ENCODE results near the gene EDC3.
"Not testable (repeated sequence)": the region's sequence is repeated elsewhere in the genome, so short reads cannot be mapped to it uniquely, and the experiment has no call there.

EDC3 gene

DNA sequence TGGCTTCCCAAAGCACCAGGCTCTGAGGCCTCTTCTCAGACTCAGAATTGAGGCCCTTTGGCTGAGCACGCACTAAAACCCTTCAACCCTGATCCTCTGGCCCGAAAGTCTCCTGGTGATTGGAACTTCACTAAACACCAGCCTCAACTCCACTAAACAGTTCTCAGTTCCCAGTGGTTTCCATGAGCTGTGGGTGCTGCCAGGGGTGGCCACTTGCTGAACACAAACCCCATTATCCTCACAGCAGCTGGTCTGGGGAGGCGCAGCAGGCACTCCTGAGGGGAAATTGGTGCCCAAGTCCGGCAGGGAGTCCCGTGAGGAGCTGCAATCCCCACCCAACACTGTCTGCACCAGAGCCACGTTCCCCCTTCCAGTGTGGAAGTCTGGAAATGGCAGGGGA, 84.0 kb downstream of the EDC3 start:
- DNase-seq (ENCODE audit: low read depth in 2 of 2) = no peak

DNA sequence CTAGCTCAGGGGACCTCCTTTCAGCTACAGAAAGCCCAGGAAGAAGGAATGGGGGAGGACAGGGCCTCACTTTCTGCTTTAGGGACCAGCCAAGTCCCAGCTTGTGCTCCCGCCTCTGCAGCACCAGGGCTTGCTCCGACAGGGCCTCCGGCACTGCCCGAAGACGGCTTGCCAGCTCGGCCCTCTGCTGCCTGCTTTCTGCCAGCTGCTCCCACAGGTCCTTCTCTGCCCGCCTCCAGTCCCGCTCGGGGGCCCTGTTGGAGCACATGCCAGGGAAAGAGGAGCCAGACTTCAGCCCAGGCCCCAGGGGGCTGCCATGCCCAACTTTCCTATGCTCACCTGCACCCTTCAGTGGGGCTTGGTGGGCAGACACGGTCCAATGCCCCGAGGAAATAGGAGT, 84.5 kb downstream of the EDC3 start:
- no peak for DNase-seq (ENCODE audit: low read depth in 2 of 2)

DNA sequence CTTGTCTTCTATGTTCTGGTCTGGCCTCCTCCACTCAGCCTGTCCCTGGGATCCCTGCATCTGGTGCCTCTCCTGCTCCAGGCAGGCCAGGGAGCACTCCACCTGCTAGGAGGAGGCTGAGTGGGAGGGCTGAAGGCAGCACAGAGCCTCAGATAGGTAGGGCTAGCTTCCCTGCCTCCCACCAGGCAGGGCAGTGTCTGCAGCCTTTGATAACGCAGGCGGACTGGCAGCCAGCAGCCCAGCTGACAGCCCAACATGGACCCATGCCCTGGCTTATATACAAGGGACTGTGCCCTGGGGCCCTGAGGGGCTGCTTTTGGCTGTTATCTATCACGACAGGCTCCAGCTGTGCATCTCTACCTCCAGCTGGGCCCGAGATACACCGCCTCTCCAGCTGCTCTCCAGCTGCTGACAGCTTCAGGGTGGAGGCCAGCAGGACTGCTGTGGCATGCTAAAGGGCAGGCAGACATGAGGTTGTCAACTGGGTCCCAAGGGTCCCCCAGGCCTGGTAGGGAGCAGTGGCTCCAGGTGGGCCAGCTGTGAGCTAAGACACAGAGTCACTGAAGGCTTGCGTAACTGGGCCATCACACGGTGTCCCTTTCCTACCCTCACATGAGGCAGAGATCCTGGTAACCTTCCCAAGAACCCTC, 85.4 kb downstream of the EDC3 start:
- no peak for DNase-seq (ENCODE audit: low read depth in 2 of 2)

DNA sequence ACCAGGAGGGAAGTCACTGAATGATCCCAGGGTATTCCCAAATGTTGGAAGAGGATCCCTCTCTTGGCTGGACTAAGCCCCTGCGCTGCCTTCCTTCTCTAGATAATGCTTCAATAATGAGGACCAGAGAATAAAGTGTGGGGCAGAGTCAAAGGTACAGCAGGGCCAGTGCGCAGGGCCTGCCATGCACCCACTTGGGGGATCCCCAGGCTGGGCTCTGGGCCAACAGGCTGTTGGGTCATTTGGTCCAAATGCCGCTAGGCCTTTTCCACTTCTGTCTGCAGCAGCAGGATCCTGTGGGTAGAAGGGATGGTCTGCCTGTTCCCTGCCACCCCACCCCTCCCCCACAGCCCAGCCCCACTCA, 85.9 kb downstream of the EDC3 start:
- DNase-seq (ENCODE audit: low read depth in 2 of 2) = no peak

DNA sequence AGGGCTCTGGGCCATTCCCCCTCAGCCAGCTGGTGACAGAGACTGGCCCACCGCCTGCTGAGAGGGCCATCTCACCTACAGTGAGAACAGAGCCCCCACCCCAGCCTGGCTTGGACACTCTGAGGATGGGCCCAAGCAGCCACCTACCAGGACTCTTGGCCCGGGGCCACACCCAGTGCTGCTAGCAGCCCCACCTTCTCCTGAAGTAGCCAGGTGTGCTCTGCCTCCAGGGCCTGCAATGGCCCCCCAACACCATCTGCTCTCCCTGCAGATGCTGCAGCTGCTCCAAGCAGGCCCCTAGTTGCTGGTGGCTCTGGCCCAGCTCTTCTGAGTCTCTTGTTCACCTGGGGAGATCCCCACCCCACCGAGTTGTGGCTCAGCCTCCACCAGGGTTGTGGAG, 87.0 kb downstream of the EDC3 start:
- DNase-seq (ENCODE audit: low read depth in 2 of 2) = no peak

DNA sequence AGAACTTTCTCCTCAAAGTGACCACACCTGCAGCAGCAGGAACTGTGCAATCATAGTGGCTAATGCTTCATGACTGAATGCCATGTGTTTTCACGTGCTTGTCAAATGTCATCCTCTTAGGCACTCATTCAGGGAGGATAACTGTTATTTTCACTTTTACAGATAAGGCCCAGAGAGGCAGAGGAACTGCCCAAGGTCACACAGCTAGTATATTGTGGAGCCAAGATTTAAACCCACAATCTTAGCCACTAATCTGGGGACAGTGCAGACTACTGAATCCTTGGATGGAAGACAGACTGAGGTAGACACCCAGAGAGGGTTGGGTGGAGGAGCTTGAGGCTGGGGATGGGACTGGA, 90.1 kb downstream of the EDC3 start:
- DNase-seq (ENCODE audit: low read depth in 2 of 2) = no peak

DNA sequence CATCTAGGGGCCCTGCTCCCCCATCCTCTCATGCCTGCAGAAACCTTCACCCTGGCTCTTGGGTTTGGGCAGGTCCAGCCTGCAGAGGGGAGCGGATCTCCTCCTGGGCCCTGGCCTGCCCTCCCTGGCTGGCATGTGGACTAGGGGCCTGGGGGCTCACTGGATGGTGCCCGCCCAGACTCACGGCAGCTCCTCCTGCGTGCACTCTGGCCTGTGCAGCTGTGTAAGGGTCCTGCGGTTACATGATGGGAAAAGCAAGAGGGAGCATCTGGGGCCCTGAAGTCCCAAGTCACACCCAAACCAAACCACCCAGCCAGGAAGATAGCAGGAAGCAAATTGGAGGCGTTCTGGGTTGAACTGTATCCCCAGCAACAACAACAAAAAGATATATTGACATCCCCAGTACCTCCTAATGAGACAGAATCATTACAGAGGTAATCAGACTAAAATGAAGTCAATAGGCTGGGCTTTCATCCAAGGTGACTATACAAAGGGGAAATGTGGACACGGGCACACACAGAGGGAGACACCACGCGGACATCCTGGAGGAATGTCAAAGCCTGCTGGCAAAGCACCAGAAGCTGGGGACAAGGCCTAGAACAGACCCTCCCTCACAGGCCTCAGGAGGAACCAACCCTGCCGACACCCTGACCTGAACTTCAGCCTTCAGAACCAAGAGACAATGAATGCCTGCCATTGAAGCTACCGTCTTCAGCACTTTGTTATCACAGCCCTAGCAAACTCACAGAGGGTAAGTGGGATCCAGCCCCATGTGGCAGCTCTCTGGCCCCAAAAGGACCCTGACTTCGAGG, 90.6 kb downstream of the EDC3 start:
- no peak for DNase-seq (ENCODE audit: low read depth in 2 of 2)

DNA sequence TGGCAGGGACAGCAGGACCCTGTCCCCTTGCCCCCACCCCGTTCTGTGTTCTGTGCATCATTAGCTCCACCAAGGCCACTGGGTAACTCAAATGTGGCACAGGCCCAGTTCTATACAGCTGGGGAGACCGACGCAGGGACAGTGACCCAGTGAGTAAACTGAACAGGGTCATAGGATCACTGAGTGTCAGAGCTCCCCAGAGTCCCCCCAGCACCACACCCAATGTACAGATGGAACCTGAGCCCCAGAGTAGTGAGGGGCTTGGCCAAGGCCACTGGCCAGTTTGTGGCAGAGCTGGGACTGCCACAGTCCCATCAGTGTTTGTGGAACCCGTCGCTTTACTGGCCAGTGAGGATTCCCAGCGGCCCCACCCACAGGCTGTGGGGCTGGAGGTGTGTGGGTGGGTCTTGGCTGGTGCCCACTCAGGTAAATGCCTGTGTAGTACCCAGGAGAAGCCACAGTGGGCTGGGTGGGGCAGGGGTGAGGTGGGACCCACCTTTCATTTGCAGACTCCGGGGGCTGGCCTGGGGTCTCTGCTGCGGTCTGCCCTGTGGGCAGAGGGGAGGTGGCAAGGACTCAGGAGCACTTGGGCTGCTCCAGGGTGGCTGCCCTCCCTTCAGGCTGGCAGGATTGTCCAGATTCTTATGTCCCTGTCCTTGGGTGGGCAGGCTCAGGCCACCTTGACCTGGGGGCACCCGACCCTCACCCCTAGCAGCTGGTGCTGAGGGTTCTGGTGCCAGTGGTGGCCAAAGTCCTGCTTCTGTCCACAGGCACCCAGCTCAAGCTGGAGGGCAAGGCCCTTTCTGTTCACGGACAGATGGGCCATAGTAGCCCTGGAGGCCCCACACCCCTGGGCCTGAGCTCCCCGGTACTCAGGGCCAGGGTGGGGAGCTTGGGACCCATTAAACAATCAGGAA, 91.8 kb downstream of the EDC3 start:
- DNase-seq (ENCODE audit: low read depth in 2 of 2) = no peak

DNA sequence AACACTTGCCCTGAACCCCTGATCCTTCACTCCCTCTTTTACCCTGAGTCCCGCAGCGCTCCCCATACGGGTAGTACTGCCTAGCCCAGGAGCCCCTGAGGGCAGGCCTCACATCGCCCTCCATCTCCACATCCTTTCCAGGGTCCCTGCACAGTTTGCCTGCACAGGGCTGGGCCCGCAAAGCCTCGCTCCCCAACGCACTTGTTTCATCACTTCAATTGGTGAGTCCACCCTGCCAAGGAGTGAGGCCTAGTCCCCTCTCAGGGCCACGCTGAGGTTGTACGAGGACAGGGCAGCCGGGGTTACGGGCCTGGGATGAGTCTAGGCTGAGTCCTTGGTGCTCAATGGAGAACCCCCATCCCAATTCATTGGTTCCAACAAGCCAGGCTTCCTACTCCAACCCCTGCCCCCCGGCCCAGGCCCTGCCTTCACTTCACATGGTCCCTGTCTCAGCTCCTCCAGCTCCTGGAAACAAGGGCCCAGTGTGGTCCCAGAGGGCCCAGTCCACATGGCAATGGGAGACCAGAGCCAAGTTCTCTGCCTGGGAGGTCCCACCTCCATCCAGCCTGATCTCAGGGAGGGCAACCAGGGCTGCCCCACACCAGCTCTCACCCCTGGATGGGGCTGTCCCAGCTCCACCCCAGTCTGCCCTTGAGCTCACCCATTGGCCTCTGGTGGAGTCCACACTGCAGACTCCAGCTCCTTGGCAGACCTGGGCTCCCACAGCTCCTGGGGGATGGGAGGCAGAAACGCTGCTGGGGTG, 92.6 kb downstream of the EDC3 start:
- no peak for DNase-seq (ENCODE audit: low read depth in 2 of 2)

DNA sequence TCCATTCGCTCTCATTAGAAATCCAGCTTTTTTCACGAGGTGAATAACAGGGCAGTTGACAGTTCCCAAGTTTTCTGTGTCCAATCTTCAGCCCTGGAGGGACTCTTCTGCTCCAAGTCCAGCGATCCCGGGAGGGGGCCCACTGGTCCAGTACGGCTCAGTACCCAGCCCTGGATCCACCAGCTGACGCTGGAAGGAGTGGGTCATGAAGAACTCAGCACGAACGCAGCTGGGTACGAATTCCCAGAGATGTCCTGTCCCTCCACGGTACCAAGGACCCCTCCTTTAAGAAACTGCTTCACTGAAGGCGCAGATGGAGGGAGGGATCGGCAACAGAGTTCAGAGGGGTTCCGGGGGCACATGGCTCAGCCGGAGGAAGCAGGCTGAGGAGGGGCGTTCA, 96.7 kb downstream of the EDC3 start:
- DNase-seq (ENCODE audit: low read depth in 2 of 2) = no peak

DNA sequence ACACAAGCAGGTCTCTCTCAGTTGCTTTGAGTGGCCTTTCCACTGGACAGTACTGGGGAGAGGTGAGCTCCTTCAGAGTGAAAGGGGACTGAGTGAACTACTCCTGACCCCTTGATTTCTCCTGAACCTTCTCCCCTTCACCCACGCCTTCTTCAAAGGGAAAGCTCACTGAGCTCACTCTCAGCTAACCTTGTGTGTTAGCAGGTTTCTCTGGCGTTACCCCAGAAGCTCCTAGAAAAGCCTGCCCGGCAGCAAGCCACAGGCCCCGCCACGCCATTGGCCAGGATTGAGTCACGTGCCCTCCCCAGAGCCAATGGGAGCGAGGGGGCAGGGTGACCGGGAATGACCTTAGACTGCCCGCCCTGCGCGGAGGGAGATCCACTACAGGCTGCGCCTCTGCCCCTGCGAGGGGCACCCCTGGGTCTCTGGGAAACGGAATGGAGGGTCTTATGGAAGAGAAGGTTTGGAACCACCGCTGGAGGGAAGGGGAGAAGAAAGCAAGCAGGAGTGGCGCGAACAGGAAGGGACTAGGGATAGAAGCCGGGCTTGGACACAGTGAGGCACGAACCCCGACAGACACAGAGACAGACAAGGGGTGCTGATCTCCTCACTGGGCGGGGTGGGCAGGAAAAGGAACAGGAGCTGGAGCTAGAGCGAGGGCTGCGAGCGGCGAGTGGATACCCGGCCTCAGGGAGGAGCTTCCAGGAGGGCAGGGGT, 97.5 kb downstream of the EDC3 start:
- peak; percentile 76 to 84 for DNase-seq (ENCODE audit: low read depth in 2 of 2)

DNA sequence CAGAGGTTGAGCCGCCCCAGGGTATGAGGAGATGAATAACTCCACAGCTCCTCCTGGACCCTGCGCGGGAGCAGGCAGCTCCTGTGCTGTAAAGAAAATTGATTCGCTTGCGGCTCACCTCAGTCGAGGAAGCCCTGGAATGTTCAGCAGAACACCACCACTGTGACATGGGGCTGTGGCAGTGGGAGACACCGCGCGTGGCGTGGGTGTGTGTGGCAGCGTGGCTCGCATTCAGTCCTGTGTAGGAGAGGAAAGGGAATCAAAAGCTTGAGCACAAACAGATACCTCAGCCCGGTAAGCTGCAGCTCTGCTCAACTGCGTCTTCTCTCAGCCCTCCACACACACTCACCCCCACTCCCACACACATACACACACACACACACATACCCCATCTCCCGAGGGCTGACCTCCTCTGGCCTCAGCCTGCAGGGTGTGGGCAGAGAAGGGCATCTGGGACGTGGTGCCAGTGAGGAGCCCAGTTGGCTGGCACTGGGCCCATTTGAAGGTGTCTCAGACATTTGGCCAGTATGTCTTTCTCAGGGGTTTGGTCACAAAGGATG, 98.6 kb downstream of the EDC3 start:
- DNase-seq (ENCODE audit: low read depth in 2 of 2) = not testable (repeated sequence)

DNA sequence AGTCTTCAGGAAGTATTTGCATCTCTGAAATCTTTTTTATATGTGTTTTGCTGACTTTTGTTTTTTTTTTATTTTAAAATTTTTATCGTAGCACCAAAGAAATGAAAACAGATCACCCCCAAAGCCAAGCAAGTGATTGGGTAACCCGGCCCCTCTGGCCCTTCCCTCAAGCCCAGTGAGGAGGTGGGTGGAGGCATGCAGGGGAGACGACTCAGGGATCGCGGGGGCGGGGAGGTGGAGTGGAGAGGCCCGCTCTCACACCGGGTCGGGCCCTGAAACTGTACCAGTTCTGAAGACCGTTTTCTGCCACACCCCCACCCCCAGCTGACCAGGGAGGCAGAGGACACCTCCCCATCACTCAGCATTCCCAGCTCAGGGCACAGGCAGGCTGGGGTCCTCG, 99.1 kb downstream of the EDC3 start:
- DNase-seq (ENCODE audit: low read depth in 2 of 2) = not testable (repeated sequence)

DNA sequence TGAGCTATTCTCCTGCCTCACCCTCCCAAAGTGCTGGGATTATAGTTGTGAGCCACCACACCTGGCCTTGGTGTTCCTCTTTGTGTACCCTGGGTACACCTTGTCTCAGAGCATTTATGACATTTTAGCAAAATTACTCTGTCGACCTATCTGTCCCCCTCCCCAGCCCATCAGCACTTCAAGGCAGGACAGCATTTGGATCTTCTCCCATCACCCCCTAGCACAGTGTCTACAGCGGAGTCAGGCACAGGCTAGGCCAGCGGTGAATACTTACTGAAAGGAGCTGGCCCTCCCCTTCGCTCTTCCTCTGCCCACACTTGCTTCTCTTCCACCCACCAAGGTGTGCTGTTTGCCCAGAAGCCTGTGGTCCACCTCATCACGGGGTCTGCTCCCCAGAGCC, 100.6 kb downstream of the EDC3 start:
- DNase-seq (ENCODE audit: low read depth in 2 of 2) = no peak

DNA sequence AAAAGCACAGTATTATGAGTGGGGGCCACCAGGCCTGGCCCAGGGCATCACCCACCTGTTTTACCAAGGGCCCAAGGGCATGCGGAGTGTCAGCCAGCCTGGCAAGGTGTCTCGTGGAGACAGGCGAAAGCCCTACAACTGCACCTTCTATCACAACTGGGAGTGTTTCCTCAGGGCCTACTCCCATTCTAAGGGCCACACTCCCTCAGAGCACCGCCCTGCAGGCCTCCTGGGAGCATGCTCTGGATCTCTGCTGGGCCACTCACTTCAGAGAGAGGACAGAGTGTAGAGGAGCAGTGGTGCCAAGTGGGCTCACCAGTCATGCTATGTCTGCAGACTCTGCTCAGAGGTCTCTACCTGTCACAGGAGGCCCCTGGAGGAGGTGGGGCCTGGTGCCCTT, 101.4 kb downstream of the EDC3 start:
- no peak for DNase-seq (ENCODE audit: low read depth in 2 of 2)

DNA sequence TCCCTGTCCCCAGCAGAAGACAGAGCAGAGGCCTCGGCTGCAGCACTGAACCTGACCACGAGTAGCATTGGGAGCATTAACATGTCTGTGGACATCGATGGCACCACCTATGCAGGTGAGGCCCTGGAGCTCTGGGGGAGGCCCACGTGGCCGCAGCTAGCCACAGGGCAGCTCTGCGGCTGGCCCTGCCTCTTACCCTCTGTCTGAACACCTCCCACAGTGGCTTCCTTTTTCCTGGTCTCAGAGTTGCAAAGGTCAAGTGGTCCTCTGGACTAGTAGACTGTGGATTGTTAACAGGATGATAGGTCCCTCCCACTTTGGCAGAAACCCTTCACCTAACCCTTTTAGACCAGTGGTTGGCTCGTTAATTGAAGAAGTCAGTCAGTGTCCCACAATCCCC, 102.7 kb downstream of the EDC3 start:
- no peak for DNase-seq (ENCODE audit: low read depth in 2 of 2)

DNA sequence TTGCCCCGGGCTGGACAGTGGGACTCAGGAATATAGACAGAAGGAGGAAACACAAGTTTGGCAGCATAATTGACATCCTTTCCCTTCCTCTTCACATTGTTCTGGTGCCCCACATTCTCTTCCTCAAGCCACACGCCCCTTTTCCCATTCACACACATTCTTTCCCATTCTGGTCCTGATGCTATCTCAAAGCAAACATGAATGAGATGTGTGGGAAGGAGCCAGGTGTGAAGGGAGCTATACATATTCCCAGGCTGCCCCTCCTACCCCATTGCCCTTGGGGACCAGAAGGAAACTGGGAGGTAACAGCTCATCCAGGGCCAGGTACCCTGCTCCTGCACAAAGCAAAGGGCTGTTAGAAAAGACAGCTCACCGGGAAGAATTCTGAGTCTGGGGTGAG, 103.6 kb downstream of the EDC3 start:
- DNase-seq (ENCODE audit: low read depth in 2 of 2) = no peak

DNA sequence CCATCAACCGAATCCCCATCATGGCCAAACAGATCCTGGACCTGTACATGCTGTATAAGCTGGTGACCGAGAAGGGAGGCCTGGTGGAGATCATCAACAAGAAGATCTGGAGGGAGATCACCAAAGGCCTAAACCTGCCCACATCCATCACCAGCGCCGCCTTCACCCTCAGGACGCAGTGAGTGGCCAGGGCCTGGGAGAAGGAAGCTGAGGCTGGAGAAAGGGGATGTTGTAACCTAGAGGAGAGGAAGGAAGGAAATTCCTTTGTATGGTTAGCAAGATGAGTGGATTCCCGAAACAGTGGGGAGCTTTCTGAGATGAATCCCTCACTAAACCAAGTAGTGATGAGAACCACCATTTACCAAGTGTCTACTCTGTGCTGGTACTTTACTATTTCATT, 106.0 kb downstream of the EDC3 start:
- no peak for DNase-seq (ENCODE audit: low read depth in 2 of 2)

DNA sequence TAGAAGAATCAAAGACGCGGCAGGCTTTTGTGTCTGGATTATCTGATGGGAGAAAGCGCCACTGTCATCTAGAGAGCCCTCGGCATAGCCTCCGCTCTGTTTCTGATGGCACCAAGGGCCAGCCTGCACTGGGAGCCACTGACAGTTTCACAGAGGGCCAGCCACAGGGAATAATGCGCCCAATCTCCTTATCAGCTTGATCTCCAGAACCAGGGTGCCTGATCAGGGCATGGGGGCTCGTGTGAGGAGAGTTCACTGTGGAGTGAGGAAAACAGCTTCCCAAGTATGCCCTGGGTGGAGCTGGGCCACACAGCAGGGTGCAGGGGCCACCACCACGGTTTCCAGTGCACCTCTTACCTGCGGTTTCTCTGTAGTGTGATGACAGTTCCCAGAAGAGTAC, 110.0 kb downstream of the EDC3 start:
- DNase-seq (ENCODE audit: low read depth in 2 of 2) = no peak

DNA sequence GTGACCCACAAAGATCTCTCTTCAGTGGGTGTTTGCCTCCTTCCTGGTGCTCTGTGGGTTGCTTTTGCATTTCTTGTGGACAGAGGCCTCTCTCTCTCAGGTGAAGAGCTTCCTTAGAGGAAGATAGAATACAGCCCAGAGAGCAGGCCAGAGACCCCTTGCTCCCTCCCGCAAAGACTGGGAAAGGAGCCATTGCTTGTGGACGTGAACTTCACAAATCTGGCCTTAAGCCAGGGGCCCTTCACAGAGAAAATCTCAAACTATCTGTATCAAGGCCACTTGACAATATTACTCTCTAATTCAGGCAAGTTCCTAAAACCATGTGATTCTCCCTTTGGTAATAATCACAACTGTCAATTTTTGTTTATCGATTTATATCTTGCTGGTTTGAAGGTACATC, 110.6 kb downstream of the EDC3 start:
- no peak for DNase-seq (ENCODE audit: low read depth in 2 of 2)

DNA sequence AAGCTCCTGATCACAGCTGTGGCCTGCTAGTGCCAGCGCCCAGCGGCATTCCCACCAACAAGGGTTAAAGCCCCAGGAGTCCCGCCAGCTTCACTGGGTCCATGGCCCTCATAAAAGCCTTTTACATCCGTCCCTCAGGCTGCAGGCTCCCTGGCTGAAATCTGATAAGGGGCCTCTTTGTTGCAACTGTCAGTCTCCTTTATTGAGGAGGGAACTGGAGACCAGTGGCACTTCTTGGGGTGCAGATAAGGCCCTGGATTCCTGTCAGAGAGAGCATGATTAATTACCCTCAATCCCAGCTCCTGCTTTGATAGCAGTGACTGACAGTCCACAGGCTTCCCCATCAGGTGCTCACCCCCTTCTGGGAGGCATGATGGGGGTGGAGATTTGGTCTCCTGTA, 111.0 kb downstream of the EDC3 start:
- no peak for DNase-seq (ENCODE audit: low read depth in 2 of 2)
